ENCODE results near the gene HIGD2A.

GRCh38 chr5:176429972-176430371, 41.4 kb downstream of the HIGD2A start:
- TF ChIP-seq, protein P1, sequence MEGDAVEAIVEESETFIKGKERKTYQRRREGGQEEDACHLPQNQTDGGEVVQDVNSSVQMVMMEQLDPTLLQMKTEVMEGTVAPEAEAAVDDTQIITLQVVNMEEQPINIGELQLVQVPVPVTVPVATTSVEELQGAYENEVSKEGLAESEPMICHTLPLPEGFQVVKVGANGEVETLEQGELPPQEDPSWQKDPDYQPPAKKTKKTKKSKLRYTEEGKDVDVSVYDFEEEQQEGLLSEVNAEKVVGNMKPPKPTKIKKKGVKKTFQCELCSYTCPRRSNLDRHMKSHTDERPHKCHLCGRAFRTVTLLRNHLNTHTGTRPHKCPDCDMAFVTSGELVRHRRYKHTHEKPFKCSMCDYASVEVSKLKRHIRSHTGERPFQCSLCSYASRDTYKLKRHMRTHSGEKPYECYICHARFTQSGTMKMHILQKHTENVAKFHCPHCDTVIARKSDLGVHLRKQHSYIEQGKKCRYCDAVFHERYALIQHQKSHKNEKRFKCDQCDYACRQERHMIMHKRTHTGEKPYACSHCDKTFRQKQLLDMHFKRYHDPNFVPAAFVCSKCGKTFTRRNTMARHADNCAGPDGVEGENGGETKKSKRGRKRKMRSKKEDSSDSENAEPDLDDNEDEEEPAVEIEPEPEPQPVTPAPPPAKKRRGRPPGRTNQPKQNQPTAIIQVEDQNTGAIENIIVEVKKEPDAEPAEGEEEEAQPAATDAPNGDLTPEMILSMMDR (IDR thresholded peaks at IDR 0.05) = no peak
- no peak for TF ChIP-seq POLR2A (IDR thresholded peaks at IDR 0.05)

Data from body of pancreas (tissue), 4 donors.